ENCODE results near the gene UNKL.

The UNKL gene

DNA sequence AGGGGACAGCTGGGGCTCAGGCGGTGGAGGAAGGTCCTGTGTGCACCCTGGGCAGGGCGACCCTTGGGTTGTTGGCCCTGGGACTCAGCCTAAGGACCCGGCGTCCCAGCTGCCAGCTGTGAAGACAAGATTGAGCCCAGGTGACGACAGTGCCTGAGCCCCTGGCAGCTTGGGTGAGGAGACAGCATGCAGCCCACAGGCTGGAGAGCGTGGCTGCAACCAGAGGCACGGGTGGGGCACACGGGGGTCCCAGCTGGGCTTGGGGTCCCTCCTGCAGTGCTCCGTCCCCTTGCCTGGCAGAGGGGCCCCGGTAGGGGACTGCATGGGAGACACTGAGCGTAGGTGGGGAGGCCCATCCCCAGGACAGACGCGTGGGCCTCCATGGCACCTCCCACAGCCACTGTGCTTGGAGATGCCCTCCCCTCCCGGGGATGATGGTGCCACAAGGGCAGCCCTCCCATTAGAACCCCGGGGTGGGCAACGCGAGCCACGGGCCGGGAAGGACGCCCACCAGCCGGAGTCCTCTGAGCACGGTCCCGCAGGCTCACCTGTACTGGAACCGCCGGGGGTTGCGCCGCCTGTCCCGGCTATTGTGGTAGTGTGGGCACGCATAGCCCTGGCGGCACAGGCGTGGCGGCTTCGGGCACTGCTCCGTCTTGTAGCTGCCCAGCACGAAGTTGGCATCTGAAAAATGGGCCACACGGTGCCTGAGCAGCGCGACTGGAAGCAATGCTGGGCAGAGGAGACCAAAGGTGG, 15.5 kb downstream of the UNKL start:
- no peak for DNase-seq

DNA sequence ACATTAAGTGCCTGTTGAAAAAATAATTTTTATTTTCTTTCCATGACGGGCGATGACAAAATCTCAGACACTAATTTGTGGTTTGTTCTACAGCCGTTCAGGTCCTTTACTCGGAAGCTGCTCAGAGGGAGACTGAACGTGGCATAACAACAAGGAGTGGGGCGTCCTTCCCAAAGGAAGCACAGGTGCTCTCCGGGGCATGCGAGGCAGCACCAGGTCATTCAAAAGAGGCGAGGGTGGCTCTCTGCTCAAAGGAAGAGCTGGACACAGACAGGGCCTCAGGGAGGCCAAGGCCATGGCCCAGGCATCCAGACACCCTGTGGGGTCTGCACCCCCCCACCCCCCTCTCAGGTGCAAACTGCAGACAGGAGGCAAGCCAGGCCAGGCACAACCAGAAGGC, 16.2 kb downstream of the UNKL start:
- no peak for DNase-seq

DNA sequence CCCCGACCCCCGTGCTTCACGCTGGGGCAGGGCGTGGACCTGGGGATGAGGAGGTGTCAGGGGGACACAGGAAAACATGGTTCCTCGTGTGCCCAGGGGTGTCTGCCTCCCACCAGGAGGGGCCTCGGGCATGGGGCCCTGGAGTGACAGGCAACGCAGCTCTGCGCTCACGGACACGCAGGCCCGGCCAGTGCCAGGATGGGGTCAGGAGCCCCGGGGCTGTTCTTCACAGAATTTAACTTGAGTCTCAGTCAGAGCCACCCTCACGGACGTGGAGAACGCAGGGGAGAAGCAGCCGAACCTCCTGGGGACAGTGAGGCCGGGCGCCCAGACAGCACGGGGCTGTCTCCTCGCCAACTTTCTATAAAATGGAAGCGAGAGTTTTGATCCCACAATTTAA, 16.7 kb downstream of the UNKL start:
- DNase-seq, result no peak

DNA sequence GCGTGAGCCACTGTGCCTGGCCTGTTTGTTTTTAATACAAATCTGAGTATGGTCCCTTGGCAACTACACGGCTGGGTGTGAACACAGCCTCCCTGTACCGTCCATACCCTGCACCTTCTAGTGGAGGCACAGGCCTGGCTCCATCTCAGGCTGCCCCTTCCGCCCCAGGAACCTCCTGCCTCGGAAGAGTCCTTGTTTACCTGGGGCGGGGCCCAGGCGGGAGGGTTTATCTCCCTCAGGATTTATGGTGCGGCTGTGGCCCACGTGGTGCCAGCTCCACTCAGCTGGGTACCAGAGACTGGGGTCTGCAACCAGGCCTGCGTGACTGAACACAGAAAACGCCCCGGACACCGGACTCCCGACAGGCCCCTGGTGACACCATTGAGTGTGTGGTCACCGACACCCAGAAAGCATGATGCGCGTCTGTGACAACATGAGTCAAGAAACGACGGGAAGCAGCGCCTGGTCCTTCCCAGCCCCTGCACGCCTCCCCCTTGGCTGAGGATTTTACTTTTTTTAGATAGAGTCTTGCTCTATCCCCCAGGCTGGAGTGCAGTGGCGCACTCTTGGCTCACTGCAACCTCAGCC, 19.0 kb downstream of the UNKL start:
- DNase-seq, result no peak

DNA sequence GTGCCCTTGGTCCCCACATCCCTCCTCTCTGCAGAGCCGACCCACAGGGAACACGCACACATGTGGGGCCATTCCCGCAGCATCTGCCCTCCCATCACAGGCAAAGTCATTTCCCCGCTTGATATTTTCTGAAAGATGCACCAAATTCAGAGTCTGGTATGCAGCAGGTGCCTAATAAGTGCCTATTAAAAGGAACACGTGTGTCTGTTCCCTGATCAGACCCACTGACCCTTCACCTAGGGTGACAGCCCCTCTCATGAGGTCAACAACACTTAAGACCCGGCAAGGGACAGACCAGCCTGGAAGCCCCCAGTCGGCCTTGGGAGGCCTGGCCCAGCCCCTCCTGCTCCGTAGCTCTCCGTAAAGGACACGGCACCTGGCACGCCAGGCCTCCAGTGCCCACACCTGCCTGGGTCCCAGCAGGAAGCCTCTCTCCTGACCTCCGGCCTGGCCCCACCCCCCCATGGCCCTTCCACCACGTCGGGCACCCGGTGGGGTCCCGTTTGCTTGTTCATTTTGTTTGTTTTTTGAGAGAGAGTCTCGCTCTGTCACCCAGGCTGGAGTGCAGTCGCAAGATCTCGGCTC, 20.0 kb downstream of the UNKL start:
- no peak for DNase-seq

DNA sequence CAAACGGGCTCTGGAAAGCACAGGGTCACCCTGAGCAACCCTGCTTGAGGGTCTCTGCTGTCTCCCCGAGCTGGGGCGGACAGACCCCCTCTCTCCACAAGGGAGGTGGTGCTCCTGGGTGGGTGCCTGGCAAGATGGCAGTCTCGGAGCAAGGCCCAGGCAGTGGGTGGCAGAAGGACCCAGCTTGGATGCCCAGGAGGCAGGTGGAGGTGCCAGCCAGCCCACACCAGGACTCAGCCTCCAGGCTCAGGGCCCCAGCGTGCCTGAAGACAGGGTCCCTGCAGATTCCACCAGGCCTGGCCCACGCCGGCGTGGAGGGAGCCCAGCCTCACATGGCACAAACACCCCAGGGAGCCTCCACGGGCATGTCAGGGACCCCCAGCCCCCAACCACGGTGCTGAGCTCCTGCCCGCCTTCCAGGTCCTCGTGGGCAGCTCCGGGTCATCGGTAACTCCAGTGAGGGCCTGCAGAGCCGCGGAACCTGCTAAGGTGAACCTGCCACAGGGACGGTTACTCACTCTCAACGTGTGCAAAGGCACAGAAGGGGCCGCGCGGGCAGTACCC, 20.8 kb downstream of the UNKL start:
- no peak for DNase-seq

DNA sequence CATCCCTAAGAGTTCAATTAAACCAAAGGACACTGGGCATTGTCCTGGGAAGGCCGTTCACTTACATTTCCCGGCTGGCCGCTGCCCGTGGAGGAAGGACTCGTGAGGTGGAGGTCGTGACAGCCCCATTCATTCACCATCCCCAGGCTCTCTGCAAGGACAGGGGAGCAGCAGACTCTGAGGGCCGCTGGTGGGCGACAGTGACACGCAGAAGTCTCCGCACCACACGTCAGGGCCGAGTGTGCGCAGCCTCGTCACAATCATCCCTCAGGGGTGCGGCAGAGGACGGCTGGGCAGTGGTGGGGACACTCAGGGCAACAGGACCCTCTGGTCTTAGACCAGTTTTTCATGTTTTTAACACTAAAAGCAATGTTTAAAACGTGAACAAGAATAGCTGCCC, 21.7 kb downstream of the UNKL start:
- no peak for DNase-seq

DNA sequence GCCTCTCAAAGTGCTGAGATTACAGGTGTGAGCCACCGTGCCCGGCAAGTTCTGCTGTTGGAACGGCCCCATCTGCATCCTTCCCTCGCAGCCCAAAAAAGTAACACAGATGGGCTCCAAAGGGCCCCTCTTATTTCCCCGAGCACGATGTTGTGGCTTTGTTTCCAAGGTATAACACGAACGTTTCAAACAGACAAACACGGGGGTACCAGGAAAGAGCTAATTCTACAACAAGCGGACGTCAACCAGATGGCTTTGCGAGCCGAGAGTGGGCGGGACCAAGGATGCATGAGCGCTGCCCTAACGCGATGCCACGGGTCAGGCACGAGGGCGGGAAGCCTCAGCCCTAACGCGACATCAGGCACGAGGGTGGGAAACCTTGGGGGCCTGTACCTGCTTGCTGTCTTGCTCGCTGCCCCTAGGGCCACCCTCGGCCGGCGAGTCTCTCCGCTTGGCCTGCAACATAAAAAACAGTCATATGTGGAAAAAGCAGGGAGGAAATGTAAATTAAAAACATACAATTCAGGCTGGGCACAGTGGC, 24.2 kb downstream of the UNKL start:
- no peak for DNase-seq

DNA sequence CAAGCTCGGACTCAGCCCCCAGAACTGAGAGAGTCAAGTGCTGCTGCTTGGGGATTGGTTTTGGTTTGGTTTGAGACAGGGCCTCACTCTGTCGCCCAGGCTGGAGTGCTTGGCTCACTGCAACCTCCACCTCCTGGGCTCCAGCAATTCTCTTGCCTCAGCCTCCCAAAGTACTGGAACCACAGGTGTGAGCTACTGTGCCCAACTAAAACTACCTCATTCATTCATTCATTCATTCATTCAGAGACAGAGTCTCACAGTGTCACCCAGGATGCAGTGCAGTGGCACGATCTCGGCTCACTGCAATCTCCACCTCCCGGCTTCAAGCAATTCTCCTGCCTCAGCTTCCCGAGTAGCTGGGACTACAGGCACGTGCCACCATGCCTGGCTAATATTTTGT, 24.7 kb downstream of the UNKL start:
- DNase-seq, result no peak

DNA sequence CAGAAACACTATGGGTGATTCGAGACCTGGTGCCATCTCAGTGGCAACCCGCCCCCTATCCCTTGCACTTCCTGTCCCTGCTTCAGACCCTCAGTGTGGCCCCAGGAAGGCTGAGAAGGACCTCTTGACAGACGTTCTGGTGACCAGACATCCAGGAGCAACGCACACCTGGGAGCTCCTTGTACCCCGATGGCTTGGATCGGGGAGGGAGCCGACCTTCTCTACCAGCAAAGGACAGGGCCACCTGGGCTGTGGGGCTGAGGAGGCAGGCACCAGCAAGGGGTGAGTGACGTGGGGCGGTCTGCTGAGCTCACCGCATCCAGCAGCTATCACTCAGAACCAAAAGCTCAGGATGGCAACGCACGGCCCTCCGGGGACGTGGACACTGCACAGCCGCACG, 27.2 kb downstream of the UNKL start:
- no peak for DNase-seq

DNA sequence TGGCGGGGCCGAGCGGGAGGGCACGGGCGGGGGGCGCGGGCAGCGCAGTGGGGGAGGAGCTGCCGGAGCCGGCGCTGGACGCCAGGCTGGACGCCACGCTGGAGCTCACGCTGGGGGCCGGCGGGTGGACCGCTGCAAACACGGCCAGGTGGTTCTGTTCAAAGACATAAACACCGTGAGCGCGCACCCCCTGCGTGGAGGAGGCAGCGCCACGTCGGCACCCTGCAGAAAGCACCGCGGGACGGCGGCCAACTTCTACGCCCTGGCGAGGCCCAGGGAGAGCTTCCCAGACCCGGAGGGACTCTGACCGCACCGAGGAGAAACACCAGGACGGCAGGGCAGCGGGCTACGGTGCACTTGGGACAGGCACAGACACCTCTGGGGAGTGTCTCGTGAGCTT, 29.3 kb downstream of the UNKL start:
- DNase-seq, result no peak

DNA sequence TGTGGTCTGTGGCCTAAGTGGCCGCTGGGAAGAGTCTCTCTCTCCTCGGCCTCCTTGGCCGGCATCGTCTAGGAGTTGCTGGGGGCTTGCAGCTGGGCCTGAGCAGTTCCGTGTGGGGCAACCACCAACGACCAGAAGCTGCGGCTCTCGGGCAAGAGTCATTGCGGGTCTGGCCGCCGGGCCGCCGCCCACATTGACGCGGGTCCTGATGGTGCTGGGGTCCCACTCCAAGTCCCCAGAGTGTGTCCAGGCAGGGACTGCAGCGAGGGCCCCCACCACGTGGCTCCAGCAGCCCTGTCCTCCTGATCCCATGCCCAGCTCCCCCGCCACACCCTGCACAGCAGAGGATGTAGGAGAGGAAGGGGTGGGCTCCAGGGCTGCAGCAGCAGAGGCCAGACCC, 30.9 kb downstream of the UNKL start:
- DNase-seq, result no peak

DNA sequence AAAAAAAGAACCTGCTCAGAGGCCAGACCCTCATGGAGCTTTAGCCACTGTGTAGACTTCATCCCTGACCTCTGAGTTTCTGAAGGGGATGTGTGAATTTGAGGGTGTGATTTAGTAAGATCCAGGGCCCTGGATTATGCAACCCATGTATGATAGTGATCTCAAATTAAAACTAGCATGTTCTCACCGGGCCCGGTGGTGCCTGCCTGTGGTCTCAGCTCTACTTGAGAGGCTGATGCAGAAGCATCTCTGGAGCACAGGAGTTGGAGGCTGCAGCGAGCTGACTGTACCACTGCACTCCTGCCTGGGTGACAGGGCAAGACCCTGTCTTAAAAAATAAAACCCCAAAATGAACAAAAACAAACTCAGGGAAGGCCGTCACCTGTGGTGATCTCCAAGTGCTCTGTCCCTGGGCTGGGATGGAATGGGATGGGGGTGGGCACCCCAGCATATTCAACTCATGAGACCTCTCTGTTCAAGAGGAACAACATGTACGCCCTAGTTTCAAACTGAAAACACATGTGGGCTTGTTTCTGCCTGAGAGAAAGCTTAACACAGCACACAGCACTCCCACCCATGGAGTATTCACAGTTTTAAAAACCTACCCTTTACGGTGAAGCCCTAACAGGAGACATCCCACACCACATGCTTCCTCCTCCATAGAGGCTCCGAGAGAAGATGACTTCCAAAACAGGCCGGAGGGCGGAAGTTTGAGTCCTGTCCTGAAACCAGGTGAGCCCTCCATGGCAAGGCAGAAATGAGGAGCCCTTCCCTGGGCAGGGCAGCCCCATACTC, 32.7 kb downstream of the UNKL start:
- no peak for DNase-seq

DNA sequence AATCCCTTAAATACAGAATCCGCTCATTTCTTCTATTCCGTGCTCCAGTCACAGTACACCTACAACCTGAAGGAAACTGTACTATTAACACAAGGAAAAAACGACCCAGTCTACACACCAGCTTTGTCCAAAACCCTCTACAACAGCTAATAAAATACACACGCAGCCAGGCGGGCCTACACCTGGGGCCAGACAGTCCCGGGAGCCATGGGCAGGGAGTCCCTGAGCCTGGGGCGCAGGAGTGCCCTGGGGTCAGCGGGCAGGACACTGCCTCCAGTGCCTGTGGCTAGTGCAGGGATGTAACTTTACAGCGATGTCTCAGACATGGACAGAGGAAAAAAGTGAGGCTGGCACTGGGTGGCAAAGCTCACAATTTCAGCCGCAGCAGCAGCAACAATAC, 34.3 kb downstream of the UNKL start:
- no peak for DNase-seq

DNA sequence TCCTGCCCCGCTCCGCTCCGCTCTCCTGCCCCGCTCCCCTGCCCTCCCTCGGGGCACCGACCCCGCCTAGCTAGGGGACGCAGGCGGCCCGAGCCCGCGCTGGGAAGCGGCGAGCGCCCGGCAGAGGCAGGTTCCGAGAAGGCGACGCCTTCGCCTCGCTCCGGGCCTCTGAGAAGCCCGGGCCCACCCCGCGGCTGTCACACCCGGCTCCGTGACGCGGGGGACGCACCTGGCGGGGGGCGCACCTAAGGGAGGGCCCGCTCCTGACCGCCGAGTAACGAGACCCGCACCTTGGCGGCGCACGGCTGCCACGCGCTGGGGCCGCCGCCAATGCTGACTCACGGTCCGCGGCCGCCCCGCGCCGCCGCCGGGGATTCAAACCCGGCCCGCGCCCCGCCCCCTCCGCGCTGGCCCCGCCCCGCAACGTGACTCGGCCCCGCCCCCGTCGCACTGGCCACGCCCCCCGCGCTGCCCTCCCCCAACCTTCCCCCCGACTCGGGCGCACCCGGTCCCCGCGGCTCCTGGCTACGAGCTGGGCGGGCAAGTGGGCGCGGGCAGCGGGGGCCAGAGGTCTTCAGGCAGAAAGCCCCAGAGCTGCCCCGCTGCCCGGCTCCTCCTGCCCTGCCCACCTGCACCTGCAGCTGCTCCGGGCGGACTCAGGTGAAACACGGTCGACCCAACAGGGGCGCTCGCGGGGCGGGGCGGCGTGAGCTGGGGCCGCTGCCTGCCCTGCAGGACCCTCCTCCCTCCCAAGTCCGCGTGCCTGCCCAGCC, 35.0 kb downstream of the UNKL start:
- peak; percentile 77 for DNase-seq

DNA sequence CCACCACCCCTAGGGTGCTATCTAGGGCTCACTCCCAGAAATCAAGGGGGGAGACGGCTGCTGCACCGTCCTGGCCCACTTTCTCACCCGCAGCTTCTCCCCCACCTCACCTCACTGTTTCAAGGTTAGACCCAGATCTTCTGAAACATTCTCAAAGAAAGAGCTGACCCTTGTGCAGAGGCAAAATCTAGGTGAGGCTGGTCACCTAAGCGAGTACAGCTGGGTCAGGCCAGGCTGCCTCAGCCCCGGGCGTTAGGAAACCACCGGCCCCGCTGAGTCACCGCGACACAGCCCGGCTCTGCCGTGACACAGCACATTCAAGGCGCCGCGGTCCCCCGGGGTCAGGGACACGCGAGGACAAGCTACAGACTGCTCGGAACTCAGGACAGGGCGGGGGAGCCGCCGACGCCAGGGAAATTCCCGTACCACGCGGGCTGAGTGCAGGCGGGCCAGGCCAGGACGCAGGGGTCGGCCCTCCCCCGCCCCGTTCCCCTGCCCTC, 35.6 kb downstream of the UNKL start:
- DNase-seq, result peak; percentile 89

DNA sequence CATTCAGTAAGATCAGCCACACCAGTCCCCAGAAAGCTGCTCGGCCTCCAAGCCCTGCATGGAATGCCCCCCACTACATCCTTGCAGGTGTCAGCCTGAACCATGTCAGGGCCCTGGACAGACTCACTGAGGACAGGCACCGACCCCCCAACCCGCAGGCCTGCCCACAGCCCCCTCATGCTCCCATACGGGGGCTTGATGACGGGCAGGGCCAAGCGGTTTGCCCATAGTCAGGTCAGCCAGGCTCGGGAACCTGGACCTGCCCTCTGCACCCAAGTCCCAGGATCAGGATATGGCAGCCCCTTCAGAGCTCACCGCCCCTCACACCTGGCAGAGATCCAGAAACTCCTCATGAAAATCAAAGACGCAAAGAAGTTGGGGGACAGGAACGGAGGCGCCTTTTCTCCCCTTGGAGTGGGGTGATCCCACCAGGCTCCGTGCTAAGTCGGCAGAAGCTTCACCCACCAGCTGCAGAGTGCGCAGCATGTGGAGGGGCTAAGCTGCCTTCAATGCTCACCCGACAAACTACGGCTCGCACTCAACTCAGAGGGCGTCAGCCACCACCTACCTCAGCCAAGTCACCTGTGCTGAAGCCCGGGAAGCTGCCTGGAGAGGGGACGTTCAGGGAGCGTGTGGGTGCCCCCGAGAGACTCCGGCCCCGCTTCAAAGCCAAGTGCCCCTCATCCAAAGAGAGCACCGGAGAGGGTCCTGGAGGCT, 36.3 kb downstream of the UNKL start:
- no peak for DNase-seq

DNA sequence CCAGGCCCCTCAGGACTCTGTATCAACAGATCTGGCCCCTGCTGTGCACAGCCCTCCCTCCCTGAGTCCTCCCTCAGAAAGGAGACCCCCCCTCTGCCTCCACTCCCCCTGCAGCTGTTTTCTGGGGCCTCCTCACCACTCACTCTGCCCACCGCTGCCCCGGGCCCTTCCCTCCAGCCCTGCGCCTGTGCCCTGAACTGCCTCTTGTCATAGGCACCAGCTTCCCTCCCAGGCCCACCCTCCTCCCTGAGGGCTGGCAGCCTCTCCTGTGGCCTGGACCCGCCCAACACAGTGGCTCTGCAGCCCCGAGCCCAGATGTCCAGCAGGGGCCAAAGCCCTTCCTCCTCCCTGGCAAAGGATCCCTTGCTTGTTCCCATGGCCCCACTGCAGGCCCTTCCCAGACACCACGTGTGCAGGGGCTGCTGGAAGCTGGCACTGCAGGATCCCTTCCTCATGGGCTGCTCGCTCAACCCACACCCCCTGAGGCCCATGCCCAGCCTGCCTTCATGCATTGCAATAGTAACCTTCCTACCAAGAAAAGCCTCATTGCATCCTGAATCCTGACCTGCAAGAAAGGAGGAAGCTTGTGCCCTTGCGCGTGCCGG, 37.0 kb downstream of the UNKL start:
- no peak for DNase-seq

DNA sequence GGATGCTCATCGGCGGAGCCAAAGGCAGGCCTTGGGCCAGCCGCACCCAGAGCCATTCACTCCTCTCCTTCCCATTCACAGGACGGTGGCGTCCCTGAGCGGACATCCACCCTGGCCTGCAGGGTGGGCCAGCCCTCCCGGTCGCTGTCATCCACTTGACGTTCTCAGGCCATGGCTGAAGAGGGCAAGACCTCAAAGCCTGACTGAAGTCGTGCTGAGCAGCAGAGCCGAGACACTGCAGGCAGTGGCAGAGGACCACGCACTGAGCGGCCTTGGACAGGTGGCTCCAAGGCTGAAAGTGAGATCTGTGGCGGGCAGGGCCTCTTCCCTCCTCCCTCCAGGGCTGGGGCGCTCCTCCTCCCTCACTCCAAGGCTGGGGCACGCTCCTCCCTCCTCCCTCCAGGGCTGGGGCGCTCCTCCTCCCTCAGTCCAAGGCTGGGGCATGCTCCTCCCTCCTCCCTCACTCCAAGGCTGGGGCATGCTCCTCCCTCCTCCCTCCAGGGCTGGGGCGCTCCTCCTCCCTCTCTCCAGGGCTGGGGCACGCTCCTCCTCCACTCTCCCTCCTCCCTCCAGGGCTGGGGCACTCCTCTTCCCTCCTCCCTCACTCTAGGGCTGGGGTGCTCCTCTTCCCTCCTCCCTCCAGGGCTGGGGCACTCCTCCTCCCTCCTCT, 38.6 kb downstream of the UNKL start:
- DNase-seq, result no peak

DNA sequence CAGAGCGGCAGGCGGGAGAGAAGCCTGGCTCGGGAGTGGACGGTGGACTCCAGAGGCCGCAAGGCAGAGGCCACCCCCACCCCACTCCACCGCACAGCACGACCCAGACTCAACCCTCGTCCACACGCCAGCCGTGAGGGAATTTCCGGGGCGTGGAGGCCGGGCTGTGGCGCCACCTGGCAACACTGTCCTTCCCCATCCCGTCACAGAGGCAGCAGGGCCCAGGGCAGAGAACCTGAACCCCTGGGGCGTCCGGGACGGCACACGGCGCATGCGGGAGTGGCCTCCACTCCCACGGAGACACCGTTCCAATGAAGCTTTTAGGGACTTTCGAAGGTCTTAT, 39.2 kb downstream of the UNKL start:
- DNase-seq, result no peak
